ENCODE results near the gene DCAKD.
A peak's percentile ranks its signal among the peaks of the same experiment; 100 is the strongest.
"Not testable (repeated sequence)": the region's sequence is repeated elsewhere in the genome, so short reads cannot be mapped to it uniquely, and the experiment has no call there.

Gene DCAKD

DNA sequence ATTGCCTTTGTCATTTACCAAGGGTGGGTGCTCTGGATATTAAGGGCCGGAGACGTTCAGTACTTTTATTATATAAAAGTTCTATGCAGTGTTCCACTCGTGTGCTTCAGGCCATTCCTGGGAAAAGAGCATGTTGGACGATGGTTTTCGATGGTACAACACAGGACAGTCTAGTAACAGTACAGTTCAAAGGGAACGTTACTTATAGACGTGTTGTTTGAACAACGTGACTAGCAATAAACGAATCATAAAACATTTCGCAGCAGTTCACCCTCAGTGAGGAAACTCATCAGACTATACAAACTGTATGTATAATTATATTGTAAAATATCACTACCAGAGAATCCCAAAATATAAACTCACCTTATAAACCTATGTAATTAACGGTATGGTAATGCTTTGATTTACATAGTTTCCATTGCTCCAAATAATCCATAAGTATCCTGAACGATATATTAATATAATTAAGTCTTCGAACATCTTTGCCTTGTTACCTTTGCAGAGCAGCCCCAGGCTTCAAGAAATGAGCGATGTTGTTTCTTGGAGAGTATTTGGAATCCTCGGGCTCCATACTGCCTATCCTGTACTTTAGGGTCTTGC is 10.3 kb upstream of the DCAKD start:
- DNase-seq = no peak

DNA sequence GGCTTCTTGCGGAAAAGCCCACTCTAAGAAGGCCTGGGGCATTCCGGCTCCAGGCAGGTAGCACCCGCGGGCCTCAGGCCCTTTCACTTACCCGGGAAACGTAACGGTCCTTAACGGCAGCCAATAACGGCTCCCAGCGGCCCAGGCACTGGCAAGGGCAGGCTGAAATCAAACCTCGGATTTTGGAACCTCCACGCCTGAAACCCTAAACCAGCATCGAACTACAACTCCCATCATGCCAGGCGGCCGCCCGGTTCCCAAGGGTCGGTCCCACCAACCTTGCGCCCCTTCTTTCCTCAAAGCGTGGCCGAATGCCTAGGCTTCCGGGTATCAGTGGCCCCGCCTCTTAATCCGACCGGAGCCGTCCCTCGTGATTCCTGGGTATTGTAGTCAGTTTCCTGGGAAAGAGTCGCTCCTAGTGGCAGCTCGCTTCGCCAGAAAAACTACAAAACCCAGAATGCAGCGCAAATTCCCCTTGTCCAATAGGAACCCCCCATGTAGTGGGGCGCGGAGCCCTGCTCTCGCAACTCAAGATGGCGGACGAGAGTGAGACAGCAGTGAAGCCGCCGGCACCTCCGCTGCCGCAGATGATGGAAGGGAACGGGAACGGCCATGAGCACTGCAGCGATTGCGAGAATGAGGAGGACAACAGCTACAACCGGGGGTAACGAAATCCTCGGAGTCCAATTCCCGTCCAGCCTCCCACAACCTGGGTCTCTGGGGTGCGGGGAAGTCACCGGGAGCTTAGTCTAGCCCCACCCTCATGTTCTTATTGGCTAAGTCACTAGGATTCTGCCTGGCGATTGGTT is 9.6 kb upstream of the DCAKD start, which contains the start of gene NMT1:
TSS of gene NMT1 (plus strand) at position 521 of the 809 bp plus-strand sequence. CDS start at position 534, 13 bp downstream.
- peak; percentile 99 for DNase-seq

- no peak for DNase-seq
Observed at GRCh38 chr17:45060382-45060796, 9.0 kb upstream of the DCAKD start.

GRCh38 chr17:45052052-45052772 is 780 bp upstream of the DCAKD start:
- DNase-seq = peak; percentile 64

DNA sequence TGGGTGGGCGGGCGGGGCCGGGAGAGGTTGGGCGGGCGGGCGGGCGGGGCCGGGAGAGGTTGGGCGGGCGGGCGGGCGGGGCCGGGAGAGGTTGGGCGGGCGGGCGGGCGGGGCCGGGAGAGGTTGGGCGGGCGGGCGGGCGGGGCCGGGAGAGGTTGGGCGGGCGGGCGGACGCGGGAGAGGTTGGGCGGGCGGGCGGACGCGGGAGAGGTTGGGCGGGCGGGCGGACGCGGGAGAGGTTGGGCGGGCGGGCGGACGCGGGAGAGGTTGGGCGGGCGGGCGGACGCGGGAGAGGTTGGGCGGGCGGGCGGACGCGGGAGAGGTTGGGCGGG is 254 bp upstream of the DCAKD start:
- not testable (repeated sequence) for DNase-seq

DNA sequence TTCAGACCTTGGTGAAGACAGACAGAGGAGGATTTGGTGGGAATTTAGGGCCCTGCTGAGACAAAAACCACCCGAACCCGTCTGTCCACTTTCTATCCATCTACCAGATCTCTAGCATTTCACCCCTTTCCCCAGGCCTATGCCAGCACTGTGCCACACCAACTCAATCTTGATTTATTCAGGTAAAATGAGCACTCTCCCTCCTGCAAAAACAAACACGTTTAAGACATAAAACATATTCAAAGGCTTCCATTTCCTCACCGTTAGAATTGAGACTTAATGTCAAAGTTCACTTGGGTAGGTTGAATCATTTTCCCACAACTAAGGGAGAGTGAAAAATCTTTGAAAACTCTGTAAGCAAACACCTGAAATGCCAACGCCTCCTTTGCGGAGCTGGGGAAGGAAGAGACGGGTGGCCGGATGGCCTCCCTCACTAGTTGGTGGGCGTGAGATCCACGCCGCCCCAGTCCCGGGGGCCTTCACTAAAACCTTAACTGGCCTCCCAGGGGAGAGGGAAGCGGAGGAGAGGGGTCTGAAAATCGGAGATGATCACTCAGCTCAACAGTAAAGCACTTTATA is 862 bp downstream of the DCAKD start:
- DNase-seq = no peak

DNA sequence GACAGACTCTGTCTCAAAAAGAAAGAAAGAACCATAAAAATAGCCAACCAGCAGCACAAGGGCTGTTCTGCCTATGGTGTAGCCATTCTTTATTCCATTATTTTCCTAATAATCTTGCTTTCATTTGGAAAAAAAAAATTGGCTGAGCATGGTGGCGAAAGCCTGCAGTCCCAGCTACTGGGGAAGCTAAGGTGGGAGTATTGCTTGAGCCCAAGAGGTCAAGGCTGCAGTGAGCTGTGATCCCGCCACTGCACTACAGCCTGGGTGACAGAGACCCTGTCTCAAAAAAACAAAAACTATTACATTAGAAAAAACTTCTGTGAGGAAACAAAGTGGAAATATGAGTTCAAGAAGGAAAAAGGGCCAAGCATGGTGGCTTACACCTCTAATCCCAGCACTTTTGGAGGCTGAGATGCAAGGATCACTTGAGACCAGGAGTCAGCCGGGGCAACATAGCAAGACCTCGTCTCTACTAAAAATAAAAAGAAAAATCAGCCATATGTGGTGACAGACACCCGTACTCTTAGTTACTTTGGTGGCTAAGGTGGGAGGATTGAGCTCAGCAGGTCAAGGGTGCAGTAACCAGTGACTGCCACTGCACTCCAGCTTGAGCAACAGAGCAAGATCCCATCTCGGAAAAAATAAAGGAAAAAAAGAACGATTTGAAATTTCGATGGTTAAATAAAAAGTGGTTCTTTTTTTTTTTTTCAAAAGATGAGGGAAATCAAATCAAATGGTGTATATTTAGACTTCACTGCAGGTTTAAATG is 2.5 kb downstream of the DCAKD start:
- DNase-seq = no peak

DNA sequence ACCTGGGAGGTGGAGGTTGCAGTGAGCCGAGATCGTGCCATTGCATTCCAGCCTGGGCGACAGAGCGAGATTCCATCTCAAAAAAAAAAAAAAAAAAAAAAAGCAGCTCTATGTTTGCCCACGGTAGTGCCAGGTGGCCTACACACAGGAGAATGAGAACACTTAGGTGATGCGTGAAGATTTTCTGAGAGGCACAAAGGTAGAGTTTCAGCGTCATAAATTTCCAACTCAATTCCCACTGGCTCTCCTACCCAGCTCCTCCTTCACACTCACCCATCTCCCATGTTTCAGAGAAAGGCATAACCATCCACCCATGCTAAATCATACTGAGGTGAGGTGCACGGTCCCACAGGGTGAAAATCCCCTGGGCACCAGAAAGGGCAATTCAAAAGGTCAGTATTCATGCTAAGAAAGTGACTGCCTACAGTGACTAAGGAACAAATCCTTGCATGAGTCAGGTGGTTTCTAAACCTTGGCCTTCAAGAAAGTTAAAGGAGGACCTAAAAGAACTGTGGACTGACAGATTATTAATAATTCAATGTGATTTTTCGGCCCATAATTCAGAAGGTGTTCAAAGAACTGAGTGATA is 4.8 kb downstream of the DCAKD start:
- DNase-seq = no peak

DNA sequence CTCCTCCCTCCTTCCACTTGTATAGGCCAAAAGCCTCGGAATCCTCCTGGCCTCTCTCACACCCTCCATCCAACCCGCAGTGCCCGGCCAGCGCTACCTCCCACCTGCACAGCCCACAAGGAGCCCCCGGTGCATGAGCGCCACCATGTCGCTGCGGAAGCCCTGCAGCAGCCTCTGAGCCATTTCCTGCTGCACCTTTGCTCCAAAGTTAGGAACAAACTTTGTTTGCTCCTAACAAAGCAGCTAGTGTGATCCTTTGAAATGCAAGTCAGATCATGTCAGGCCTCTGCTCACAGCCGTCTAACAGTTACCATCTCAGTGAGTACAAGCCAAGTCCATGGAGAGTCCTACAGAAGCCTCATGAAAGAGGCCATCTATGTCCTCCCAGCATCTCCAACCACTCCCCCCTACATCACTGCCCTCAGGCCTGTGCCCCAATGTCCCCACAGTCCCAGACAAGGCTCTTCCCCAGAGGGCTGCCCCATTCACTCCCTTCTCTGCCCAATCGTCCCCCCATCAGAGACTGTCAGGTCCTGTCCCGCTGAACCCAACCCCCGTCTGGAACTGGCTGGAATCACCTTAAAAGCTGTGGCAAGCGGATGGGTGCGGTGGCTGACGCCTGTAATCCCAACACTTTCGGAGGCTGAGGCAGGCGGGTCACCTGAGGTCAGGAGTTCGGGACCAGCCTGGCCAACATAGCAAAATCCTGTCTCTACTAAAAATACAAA is 7.5 kb downstream of the DCAKD start:
- no peak for DNase-seq

- DNase-seq = no peak
Observed at GRCh38 chr17:45042346-45043120, 8.9 kb downstream of the DCAKD start.

DNA sequence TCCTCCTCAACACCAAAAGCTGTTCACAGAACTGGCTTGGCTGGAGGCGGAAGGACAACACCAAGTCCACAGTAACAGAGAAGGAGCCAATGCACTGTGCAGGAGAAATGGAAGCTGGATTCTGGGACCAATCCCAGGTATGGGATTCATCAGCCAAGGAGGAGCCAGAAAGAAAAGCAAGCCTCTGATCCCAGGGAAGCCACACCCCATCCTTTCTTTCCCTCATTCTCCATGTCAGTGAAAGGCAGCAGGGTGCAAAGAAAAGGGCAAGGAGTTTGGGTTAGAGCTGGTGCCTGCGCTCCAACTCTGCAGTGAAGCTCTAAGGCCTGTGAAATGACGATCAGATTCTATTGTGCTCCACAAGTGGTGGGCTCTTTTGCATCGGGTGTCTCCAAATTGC is 11.0 kb downstream of the DCAKD start:
- no peak for DNase-seq

DNA sequence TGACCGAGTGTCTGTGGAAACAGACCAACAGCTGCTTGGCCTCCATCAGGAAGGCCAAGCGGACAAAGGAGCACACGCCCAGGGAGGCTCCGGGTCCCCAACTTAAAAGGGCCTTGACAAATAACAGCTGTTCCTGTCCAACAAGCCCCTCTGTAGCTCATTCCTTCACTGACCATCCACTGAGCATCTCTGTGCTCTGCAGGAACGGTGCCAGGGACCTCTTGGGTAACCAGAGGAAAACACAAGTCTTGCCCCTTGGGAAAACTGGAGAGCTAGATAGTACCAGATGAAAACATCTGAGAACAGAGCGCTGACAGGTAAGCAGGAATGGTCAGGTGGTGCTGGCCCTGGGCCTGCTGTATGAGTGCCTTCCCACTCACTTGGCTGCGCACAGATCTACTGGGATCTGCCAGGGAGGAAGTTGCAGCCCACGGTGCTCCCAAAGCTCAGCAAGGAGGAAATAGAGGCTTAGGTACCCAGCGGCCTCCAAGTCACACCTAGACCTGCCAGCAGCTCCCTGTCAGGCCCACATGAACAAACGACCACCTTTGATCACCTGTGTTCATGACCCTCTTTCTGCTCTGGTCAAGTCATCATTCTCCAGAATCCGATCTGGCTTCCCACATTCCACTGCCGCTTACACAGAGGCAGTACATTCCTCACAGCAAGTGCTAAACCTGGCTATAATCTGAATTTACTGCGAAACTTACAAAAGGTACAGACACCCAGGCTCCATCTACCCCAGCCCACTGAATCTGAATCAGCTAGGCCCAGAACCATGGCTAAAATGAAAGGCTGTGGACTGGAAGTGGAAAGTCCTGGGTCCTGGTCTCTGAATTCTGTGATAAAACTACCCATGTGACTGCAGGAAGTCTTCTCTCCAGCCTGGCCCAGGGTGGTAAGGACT is 12.5 kb downstream of the DCAKD start:
- DNase-seq = no peak

GRCh38 chr17:45036691-45037090 is 14.7 kb downstream of the DCAKD start:
- DNase-seq = no peak

DNA sequence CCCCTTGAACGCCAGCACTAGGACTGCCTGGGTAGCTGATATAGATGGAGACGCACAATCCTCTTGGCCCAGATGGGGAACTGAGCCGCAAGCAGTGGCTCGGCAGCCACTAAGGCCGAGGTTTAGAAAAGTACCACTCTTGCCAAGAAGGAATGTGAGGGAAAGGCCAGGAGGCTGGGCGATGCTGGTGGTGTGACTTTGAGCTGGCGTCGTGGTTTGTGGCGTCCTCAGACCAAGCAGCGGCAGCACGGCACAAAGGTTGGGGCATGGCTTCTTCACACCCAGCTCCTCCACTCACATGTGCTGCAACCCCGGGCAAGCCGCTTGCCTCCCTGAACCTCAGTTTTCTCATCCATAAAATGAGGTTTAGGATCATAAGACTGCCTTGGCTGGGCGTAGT is 15.6 kb downstream of the DCAKD start:
- no peak for DNase-seq

DNA sequence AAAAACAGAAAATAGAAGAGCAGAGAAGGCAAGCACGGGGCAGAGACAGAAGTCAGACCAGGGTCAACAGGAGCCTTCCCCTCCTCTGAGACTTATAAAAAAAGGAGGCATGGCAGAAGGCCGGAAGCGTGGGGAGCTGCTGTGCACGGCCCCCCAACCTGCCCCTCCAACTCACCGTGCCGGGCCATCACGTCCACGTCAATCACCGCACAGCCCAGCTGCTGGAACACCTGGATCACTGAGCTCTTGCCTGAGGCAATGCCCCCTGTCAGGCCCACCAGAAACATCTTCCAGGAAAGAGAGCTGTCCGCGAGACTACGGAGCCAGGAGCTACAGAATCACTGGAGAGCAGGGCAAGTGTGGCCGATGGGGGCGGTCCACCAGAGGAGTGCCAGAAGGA is 16.8 kb downstream of the DCAKD start:
- no peak for DNase-seq

DNA sequence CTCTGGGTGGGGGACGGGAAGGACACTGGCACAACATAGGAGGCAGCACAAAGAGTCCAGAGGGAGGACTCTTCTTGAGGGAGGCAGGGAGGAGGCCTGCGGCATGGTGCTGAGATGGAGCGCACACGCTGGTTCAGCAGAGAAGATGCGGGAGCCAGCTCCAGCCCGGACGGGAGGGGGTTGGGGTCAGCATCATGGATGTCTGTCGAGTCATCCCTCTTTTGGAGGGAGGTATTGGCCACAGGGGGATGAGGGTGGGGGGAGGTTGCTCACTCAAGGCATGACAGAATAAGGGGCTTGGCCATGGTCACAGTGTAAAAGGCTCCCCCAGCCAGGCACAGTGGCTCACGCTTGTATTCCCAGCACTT is 19.3 kb downstream of the DCAKD start:
- DNase-seq = no peak

GRCh38 chr17:45031231-45032173 is 19.9 kb downstream of the DCAKD start:
- no peak for DNase-seq

GRCh38 chr17:45030733-45031132 is 20.7 kb downstream of the DCAKD start:
- DNase-seq = no peak
